Fibroblast of lung (primary cell): ENCODE measurements around the gene COL25A1. TPM values are rescaled to one million over a fixed set of nuclear protein-coding genes. Genes with fewer than 3 reads are reported as not detected.

Experiments
- DNase-seq, 2 donors: peaks; one replicate each; pipeline versions ENCODE4 v3.0.0 to v3.0.0-alpha.2; 2010; ENCODE audit warnings: low read depth in 2 of 2
- H2AFZ ChIP-seq: 2 replicates; pipeline ENCODE4 v1.5.1; 2012; ENCODE audit warnings: low read length, control low read depth, inconsistent platforms
- H3K27ac ChIP-seq: 2 replicates; pipeline ENCODE4 v1.5.1; 2011; ENCODE audit warnings: low read length, control low read depth; ENCODE audit not compliant: insufficient read depth
- H3K27me3 ChIP-seq: 2 replicates; pipeline ENCODE4 v1.5.1; 2011; ENCODE audit warnings: mild to moderate bottlenecking, low read length; ENCODE audit not compliant: control insufficient read depth, insufficient read depth
- H3K36me3 ChIP-seq: 2 replicates; pipeline ENCODE4 v1.5.1; 2011; ENCODE audit warnings: low read length; ENCODE audit not compliant: control insufficient read depth, insufficient read depth
- H3K4me1 ChIP-seq: 2 replicates; pipeline ENCODE4 v1.5.1; 2011; ENCODE audit warnings: low read length; ENCODE audit not compliant: control insufficient read depth, insufficient read depth; ENCODE audit errors: extremely low read depth
- H3K4me2 ChIP-seq: 2 replicates; pipeline ENCODE4 v1.5.1; 2011; ENCODE audit warnings: low read length, control low read depth; ENCODE audit not compliant: insufficient read depth; ENCODE audit errors: extremely low read depth
- H3K4me3 ChIP-seq, 4 experiments: fragments of 200-600 bp in 1 of 4; sonication (generic) in 1 of 4; replicated peaks in 1 of 4; 2 replicates each; pipeline ENCODE4 v1.5.1; 2011 to 2016; ENCODE audit warnings: low read length in 4 of 4, low read depth in 3 of 4, mild to moderate bottlenecking in 3 of 4, control low read depth in 2 of 4, inconsistent platforms in 1 of 4, mixed read lengths in 1 of 4; ENCODE audit not compliant: insufficient read depth in 1 of 4; ENCODE audit errors: control extremely low read depth in 1 of 4
- H3K79me2 ChIP-seq: 2 replicates; pipeline ENCODE4 v1.5.1; 2012; ENCODE audit warnings: mild to moderate bottlenecking, low read length, inconsistent platforms; ENCODE audit not compliant: control insufficient read depth, insufficient read depth
- H3K9ac ChIP-seq: 2 replicates; pipeline ENCODE4 v1.5.1; 2011; ENCODE audit warnings: mild to moderate bottlenecking, low read length, control low read depth; ENCODE audit not compliant: insufficient read depth
- H3K9me3 ChIP-seq: 2 replicates; pipeline ENCODE4 v1.5.1; 2012; ENCODE audit warnings: low read depth, low read length; ENCODE audit not compliant: control insufficient read depth, insufficient read depth
- H4K20me1 ChIP-seq: 2 replicates; pipeline ENCODE4 v1.5.1; 2011; ENCODE audit warnings: low read length; ENCODE audit not compliant: control insufficient read depth, insufficient read depth; ENCODE audit errors: extremely low read depth
- EZH2 ChIP-seq: IDR thresholded peaks from 2 replicates; pipeline ENCODE4 v1.5.1; 2012; ENCODE audit warnings: low read length, control low read depth, mild to moderate bottlenecking; ENCODE audit errors: missing control alignments
- polyA plus RNA-seq, 2 donors: library from polyadenylated mRNA; depleted of rRNA in 1 of 2; stranded (reverse) in 1 of 2; unstranded in 1 of 2; fragments of >200 nt; gene quantifications; 2 replicates each; pipeline ENCODE4 v1.2.1, GENCODE V29; 2011 to 2012; ENCODE audit warnings: missing spikeins in 1 of 2
- total RNA-seq: library from RNA; depleted of rRNA; stranded (reverse); fragments of >200 nt; gene quantifications from 2 replicates; pipeline ENCODE4 v1.2.1, GENCODE V29; 2014
- TF ChIP-seq, protein P1 (sequence below), 2 donors: IDR thresholded peaks in 1 of 2; conservative IDR thresholded peaks in 1 of 2; 1 replicate in 1 of 2; 2 replicates in 1 of 2; pipeline ENCODE4 v1.5.1; 2011 to 2012; ENCODE audit warnings: low read length in 2 of 2, control low read depth in 1 of 2, inconsistent platforms in 1 of 2, low read depth in 1 of 2, mild to moderate bottlenecking in 1 of 2

The COL25A1 gene
- total and polyA plus RNA-seq, 2 donors (not counting 1 experiment from before 2014, with no cell fraction given): under 0.01 to 0.01 TPM

DNA sequence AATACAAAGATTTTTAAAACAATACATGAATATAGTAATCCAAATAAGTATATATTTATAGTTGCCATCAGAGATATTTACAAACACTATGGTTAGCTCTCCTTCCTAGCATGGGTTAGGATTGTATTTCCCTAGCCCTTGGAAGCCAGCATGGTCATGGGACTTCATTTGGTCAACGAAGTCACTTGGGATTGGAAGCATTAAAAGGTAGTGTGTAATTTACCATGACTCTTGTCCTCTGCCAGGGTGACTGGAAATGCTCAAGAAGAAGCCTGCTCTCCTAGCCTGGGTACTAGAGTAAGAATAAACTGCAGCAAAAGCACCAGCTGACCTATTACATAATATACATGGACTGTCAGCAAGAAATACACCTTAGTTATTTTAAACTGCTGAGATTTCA lies 102.9 kb downstream of the COL25A1 start:
- Histone ChIP-seq H2AFZ (no peak overlapping the region), H3K9me3 (no peaks in the 10 kb centered on the region), H4K20me1 (no peaks in the 10 kb centered on the region), H3K27ac (no peak overlapping the region), H3K79me2 (no peaks in the 10 kb centered on the region), H3K4me3 (no peak overlapping the region), H3K27me3 (no peaks in the 10 kb centered on the region), H3K9ac (no peak overlapping the region), H3K4me2 (no peak overlapping the region), H3K36me3 (no peaks in the 10 kb centered on the region), H3K4me1 (no peaks in the 10 kb centered on the region)
- TF ChIP-seq, protein P1, sequence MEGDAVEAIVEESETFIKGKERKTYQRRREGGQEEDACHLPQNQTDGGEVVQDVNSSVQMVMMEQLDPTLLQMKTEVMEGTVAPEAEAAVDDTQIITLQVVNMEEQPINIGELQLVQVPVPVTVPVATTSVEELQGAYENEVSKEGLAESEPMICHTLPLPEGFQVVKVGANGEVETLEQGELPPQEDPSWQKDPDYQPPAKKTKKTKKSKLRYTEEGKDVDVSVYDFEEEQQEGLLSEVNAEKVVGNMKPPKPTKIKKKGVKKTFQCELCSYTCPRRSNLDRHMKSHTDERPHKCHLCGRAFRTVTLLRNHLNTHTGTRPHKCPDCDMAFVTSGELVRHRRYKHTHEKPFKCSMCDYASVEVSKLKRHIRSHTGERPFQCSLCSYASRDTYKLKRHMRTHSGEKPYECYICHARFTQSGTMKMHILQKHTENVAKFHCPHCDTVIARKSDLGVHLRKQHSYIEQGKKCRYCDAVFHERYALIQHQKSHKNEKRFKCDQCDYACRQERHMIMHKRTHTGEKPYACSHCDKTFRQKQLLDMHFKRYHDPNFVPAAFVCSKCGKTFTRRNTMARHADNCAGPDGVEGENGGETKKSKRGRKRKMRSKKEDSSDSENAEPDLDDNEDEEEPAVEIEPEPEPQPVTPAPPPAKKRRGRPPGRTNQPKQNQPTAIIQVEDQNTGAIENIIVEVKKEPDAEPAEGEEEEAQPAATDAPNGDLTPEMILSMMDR (conservative IDR thresholded peaks at IDR 0.05 in 1 of 2, IDR thresholded peaks at IDR 0.05 in 1 of 2; ENCODE audit: low read depth in 1 of 2, low read length in 2 of 2): no peak
- no peak for TF ChIP-seq EZH2
- DNase-seq: no peak

DNA sequence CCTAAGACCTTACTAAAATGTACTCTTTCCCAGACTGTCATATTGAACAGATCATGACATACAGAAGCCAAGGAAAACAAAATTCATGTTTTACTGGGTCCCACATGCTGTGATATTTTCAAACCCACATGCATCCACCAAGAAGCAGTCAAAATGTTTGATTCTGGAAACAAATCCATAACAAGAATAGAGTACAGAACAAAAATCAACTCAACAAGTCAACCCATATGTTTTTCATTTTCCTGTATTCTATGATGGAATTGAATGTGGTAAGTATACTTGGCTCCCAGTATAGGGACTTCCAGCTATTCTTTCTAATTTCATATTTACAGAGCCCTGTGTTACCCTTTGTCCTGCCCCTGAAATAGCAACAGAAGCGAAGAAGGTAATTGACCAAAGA lies 106.8 kb downstream of the COL25A1 start:
- Histone ChIP-seq H3K36me3 (no peaks in the 10 kb centered on the region), H3K4me2 (no peak overlapping the region), H3K79me2 (no peaks in the 10 kb centered on the region), H3K27ac (no peak overlapping the region), H3K9ac (no peak overlapping the region), H3K4me1 (no peaks in the 10 kb centered on the region), H3K27me3 (no peaks in the 10 kb centered on the region), H3K9me3 (no peaks in the 10 kb centered on the region), H4K20me1 (no peaks in the 10 kb centered on the region), H3K4me3 (no peak overlapping the region), H2AFZ (no peak overlapping the region)
- no peak for TF ChIP-seq EZH2
- TF ChIP-seq, protein P1 (conservative IDR thresholded peaks at IDR 0.05 in 1 of 2, IDR thresholded peaks at IDR 0.05 in 1 of 2; ENCODE audit: low read depth in 1 of 2, low read length in 2 of 2): no peak
- peak in 1 of 2 donors; percentile 9 for DNase-seq

DNA sequence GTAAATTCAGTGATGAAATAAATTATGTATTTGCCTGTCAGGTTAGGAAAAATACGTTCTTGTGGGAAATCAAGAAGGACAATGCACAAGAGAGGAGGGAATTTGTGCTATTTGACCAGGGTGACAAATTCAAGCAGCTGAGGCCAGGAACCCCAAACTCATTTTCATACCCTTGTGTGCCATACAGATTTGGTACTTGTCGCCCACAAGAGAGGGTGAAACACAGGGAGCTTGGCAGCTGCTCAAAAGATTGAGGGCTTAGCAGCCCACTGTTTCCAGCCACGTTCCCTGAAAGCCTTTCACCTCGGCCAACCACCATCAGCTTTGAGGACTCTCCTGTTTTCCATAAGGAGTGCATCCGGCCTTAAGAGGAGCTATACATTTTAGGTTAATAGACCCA lies 111.2 kb downstream of the COL25A1 start:
- H3K4me3 ChIP-seq: no peak overlapping the region
- TF ChIP-seq EZH2: no peak
- TF ChIP-seq, protein P1 (conservative IDR thresholded peaks at IDR 0.05 in 1 of 2, IDR thresholded peaks at IDR 0.05 in 1 of 2; ENCODE audit: low read depth in 1 of 2, low read length in 2 of 2): no peak
- no peaks in the 10 kb centered on the region for H3K4me1 ChIP-seq
- no peaks in the 10 kb centered on the region for H3K36me3 ChIP-seq
- H2AFZ ChIP-seq: no peak overlapping the region
- H3K79me2 ChIP-seq: no peaks in the 10 kb centered on the region
- no peak for DNase-seq
- no peak overlapping the region for H3K9ac ChIP-seq
- no peak overlapping the region for H3K27ac ChIP-seq
- no peak overlapping the region for H3K4me2 ChIP-seq
- H3K27me3 ChIP-seq: no peaks in the 10 kb centered on the region
- H4K20me1 ChIP-seq: no peaks in the 10 kb centered on the region
- no peaks in the 10 kb centered on the region for H3K9me3 ChIP-seq
